ENCODE data around the gene INPP5D.

- TF ChIP-seq FOXM1 (IDR thresholded peaks at IDR 0.05; ENCODE audit: low read depth) (no peak), CTCF (IDR thresholded peaks at IDR 0.05) (no peak)
These were observed 139.7 kb downstream of the INPP5D start for GRCh38 chr2:233199870-233200269.
